Keratinocyte (primary cell): ENCODE results near the gene SCYL3.
A peak's percentile ranks its signal among the peaks of the same experiment; 100 is the strongest.

Experiments
- EZH2 ChIP-seq: IDR thresholded peaks from one replicate; pipeline ENCODE4 v1.6.1; 2012; ENCODE audit warnings: inconsistent platforms, mild to moderate bottlenecking, low read length, moderate library complexity
- TF ChIP-seq, protein P1 (sequence below), 3 experiments: IDR thresholded peaks in 1 of 3; conservative IDR thresholded peaks in 1 of 3; optimal IDR thresholded peaks in 1 of 3; 2 replicates in 2 of 3; 3 replicates in 1 of 3; pipeline versions ENCODE3 to v1.5.1; 2011; ENCODE audit warnings: low read length in 3 of 3, mild to moderate bottlenecking in 3 of 3, moderate library complexity in 2 of 3, control low read depth in 1 of 3, inconsistent platforms in 1 of 3; ENCODE audit not compliant: insufficient read depth in 2 of 3; ENCODE audit errors: extremely low read depth in 1 of 3

DNA sequence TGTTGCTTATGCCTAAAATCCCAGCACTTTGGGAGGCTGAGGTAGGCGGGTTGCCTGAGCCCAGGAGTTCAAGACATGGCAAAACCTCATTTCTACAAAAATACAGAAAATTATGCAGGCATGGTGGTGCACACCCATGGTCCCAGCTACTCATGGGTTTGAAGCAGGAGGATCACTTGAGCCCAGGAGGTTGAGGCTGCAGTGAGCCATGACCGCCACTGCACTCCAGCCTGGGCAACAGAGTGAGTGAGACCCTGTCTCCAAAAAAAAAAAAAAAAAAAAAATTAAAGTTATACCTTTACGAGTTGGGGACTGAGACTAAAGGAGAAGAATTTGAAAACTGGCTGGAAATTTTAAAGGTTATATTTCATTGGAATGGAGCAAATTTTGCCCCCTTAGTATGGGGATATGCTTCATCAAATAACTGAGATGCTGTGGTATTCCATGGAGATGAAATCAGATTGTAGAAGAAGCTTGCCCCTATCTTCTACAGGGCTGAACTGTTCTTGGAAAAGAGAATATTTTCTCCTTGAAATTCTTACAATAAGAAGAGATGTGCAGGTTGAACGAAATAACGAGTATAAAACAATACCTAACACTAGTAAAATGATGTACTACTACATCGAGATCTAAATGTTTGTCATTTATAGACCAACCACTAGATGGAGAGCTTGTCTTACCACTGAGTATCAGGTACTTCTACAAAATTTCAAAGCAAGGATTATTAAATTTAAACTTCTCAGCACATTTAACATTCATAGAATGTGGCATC, 34.9 kb upstream of the SCYL3 start:
- TF ChIP-seq, protein P1, sequence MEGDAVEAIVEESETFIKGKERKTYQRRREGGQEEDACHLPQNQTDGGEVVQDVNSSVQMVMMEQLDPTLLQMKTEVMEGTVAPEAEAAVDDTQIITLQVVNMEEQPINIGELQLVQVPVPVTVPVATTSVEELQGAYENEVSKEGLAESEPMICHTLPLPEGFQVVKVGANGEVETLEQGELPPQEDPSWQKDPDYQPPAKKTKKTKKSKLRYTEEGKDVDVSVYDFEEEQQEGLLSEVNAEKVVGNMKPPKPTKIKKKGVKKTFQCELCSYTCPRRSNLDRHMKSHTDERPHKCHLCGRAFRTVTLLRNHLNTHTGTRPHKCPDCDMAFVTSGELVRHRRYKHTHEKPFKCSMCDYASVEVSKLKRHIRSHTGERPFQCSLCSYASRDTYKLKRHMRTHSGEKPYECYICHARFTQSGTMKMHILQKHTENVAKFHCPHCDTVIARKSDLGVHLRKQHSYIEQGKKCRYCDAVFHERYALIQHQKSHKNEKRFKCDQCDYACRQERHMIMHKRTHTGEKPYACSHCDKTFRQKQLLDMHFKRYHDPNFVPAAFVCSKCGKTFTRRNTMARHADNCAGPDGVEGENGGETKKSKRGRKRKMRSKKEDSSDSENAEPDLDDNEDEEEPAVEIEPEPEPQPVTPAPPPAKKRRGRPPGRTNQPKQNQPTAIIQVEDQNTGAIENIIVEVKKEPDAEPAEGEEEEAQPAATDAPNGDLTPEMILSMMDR (optimal IDR thresholded peaks at IDR 0.05 in 1 of 3, IDR thresholded peaks at IDR 0.05 in 1 of 3, conservative IDR thresholded peaks at IDR 0.05 in 1 of 3; ENCODE audit: extremely low read depth in 1 of 3, insufficient read depth in 2 of 3, low read length in 3 of 3): peak in 2 of 3 experiments; percentile 51 to 60
- TF ChIP-seq EZH2: no peak
